T-helper 2 cell treated with Interferon-gamma antibody and Interleukin-4, amounts not matched to agents 100 ng/mL and 5 ng/mL, for 36 hours (primary cell): ENCODE results near the gene CHGA. TPM values are rescaled to one million over a fixed set of nuclear protein-coding genes. Genes with fewer than 3 reads are reported as not detected.

Source experiments
- intact Hi-C: fragments of 100-400 bp; cut with micrococcal nuclease; formaldehyde crosslinking; loops from one replicate; pipeline ENCODE4 v1.15.1; 2023
- total RNA-seq: library from RNA; stranded (reverse); gene quantifications from 2 replicates; pipeline ENCODE4 v1.2.3, GENCODE V29; 2022

The CHGA gene
- total RNA-seq, 1 donor from 2014 or later, result not detected

DNA sequence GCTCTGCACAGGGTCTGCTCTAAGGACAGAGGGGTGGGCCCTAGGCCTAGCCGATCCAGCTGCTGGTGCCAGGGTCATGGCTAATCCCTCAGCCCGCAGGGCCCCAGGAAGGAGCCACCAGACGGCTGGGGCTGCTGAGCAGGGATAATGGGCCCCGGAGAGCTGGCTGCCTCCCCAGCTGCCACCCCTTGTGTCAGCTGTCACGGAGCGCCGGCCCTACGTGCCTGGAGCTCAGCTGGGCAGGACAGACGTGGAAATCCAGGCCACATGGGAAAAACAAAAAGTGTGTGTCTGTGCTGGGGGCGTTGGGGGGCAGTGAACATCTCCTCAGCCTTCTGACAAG is 36.2 kb downstream of the CHGA start:
- intact Hi-C loops, result no loop called here

DNA sequence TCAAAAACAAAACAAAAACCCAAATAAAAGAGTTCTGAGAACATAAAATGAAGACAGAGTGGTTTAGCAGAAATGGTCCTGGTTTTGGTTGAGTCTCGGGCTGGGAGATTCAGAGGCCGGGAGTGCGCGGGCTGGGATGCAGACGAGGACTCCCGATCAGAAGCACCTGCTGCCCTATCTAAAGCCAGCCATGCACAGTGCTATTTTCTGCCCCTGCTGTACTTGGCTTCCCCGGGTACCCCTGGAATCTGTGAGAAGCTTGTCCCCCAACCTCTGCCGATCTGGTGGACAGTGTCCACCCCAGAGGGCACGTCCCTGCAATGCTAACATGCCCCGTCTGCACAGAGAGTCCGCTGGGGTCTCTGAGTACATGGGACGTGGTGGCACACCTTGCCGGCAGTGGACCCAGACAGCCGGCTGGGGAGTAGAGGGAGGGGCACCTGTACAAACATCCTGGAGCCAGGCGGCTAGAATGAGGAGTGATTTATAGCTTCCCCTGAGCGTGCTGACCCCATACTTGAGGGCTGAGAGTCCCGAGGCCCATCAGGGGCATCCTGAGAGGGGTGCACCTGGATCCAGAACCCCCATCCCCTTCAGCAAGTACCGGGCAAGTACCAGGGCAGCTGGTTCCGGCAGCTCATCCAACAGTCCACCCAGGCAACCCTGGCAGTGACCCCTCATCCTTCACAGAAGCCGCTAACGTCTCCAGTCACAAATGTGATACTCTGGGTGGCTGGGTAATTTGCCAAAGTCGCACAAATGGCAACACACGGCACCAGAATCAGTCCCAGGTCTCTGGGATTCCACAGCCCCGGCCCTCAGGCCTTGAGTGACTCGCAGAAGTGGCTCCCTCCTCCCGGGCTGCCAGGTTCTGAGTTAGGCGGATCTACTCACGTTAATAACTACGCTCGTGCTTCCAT is 37.1 kb downstream of the CHGA start:
- intact Hi-C loops, result no loop called here

DNA sequence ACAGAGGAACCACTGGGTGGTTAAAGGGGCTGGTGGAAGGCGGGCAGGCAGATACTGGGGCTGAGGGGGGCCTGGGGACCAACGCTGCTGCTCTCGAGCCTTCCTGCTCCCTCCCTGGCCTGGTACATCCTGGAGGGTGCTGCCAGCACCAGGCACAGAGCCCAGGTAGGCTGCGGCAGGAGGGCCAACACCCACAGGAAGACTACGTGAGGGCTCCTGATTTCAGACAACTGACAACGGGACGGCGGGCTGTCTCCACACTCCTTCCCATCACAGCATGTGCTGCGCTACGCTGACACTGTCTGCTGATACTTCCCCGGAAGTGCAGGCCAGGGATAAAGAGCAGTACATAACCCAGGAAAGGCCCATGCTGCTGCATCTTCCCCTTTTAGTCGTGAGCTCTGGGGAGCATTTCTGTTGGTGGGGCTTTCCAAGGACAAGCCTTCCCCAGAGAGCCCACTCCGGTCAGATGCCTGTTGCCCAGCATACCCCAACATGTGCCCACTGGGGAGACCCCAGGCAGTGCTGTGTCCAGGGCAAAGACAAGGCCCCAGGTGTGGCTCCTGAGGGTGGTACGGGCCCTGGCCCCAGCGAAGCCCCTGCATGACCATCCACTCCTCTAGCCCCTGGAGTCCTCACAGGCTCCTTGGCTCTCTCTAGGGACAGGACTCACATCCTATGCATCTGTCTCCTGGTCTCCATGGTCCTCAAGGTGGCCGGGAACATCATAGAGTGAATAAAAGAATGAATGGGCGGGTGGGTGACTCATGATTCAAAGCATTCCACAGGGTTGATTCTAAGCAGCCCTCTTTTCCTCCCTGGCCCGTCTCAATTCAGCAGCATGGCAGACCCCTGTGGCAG is 38.0 kb downstream of the CHGA start:
- intact Hi-C loops, result no loop called here

DNA sequence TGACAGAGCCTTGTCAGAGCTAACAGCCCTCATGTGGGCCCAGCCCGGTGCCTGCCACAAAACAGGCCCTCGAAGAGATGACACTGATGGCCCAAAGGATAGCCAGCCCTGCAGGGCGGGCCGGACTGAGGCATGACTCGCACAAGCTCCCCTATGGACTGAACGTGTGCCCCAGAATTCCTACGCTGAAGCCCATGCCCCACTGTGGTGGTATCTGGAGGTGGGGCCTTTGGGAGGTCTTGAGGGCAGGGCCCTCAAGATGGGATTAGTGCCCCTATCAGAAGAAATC is 38.6 kb downstream of the CHGA start:
- intact Hi-C loops, result no loop called here

DNA sequence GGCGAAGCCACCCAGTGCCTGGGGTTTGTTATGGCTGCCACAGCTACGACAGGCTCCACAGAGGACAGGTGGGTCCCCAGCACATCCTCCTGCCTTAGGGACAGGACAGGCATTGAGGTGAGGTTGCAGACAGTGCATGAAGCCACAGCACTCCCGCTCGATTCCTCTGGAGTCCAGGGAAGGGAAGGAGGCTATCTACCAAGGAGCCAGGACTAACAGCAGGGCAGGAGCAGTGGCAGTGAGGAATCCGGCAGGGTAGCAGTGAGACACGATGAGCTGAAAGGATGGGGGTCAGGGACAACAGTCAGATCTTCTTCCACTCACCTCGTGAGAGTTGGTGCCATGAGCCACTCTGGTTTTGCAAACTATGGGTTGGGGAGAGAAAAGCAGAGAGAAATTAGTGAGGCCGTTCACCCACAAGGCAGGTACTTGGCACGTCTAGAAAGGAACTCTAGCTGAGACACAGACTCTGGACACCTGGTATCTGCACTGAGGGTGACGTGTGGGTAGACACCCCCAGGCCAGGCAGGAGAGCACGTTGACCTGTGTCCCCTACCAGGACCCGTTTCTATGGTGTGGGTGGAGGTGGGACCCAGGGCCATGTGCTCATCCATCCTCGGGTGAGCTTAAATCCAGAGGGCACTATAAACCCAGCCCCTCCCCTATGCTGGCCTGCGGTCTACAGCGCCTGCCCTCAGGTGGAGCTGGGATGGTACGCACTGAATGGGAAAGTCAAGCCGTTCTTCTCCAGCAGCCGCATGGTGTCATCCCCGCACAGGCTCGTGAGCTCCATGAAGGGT is 39.3 kb downstream of the CHGA start:
- intact Hi-C loops, result no loop called here

DNA sequence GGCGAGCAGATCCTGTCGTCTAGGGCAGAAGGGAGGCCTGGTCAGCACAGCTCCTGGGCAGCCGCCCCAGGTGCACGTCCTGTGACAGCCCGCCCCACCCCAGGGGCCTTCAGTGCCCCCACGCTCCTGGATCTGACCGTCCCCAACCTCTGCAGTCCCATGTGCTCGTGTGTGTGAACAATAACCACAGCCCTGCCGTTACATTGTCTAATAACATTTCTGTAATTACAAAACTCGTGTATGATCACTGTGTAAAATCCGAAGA is 39.8 kb downstream of the CHGA start:
- intact Hi-C loops, result no loop called here

DNA sequence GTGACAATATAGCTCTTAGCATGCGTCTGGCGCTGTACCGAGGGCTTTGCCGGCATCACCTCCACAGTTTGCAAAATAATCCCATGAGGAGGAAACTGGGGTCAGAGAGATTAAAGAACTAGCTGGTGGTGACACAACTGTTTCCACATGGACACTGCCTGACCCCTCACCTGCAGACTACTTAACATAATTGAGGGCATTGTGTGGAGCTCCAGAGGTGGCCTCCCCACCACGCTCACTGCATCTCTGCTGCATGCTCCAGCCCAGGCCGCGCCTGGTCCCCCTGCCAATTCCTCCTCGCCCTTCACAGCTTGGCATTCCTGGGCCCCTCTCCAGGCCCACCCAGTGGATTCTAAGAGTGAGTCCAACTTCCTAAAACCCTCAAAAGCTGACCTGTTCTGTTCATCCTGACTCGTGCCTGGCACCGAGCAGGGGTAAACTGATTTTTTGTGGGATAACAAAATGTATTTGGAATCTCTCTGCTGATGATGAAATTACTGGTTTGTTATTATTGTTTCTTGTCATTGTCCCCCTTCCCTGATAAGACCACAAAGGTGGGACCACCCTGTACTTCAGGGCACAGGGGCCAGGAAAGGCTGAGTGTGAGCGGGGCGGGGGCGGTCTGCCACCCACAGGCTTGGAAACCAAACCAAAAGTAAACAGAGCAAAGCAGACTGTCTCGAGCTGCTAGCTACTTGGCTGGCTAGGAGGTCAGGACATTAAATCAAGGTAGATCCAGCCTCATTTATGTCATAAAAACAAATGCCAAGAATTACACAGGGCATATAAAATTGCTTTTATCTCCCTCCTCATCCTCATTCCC is 40.6 kb downstream of the CHGA start:
- intact Hi-C loops, result no loop called here

DNA sequence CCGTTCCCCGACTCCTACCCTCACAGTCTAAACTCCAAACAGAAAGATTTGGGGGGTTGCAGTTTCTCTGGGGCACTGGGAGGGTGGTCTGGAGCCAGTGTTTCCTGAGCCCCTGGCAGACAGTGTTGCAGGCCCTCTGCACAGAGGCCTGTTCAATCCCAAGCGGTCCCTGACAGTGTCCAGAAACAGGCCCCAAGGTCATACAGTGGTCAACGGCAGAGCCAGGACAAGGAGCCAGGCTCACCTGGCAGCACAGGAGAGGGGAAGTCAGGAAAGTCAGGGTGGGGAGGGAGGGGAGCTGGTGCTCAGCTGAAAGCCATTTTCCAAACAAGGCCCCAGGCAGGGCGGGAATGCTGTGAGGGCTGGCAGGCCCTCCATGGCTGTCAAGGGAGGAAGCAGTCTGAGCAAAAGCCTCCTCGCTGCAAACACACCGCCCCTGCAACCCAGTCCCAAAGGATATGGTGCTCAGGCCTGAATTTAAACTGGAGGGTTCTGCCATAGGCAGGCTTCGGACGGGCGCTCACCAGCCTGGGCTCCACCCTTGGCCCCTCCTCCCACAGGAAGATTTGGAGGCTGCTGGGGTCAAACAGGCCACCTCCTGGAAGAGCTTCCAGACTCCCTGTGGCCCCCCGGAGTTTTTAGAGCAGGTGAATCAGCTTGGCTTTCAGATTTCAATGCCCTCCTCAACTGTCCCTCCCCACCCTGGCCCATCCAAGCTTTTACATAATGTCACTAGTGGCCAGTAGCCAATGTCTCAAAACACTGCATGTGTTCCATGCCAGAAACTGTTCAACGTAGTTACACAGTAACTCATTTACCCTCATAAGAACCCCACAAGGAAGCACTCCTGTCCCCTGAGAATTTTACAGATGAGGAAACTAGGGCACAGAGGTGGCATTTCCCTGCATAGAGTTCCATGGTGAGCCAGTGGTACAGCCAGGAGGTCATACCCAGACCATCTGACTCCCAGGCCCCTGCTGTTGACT is 41.5 kb downstream of the CHGA start:
- intact Hi-C loops, result no loop called here

DNA sequence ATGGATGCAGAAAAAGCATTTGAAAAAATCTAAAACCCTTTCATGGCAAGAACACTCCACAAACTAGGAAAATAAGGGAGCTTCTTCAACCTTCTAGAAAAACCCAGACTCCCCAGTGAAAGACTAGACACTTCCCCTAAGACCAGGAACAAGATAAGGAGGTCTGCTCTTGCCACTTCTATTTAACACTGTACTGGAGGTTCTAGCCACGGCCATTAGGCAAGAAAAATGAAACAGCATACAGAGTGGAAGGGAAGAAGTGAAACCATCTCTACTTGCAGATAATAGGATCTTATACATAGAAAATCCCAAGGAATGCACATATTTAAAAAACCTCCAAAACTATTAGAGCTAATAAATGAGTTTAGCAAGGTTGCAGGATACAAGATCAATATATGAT is 42.3 kb downstream of the CHGA start:
- intact Hi-C loops, result no loop called here

DNA sequence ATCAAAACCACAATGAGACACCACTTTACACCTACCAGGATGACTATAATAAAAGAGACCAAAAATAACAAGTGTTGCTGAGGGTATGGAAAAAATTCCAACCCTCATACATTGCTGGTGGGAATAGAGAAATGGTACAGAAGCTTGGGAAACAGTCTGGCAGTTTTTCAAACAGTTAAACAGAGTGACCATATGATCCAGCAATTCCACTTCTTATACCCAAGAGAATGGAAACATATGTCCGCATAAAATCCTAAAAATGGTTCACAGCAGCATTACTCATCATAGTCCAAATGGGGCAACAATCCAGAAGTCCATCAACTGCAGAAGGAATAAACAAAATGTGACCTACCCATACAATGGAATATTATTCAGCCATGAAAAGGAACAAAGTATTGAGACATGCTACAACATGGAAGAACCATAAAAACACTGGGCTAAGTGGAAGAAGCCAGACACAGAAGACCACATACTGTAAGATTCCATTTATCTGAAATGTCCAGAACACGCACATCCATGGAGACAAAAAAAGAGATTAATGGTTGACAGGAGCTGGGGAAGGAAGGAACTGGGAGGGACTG is 44.5 kb downstream of the CHGA start:
- intact Hi-C loops, result no loop called here

DNA sequence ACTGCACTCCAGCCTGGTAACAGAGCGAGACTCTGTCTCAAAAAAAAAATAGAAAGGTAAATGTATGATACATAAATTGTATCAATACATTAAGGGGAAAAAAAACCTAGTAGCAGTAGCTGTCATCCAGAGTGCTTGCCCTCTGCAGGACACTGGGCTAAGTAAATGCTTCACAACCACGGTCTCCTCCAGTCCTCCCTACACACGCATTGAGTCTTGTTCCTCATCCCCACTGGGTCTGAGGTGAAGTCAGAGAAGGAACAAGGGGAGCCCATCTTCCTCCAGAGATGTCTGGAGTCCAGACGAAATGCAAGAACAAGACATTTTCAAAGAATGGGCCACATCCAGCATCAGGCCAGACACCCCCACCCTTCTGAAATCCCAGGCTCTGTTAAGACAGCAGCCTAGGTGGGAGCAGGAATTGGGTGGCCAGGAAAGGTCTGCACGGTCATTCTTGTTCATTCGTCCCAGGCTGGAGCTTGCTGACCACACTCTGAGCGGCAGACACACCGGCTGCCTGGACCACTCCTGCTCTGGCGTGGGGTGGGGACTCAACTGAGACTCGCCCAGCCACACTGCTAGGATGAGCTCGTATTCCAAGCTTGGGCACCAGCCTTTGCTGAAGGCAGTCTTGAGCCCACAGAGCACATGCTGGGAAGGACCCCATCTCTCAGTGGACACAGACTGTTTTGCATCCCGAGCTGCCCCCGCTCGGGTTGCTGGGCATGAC is 45.5 kb downstream of the CHGA start:
- intact Hi-C loops, result no loop called here

DNA sequence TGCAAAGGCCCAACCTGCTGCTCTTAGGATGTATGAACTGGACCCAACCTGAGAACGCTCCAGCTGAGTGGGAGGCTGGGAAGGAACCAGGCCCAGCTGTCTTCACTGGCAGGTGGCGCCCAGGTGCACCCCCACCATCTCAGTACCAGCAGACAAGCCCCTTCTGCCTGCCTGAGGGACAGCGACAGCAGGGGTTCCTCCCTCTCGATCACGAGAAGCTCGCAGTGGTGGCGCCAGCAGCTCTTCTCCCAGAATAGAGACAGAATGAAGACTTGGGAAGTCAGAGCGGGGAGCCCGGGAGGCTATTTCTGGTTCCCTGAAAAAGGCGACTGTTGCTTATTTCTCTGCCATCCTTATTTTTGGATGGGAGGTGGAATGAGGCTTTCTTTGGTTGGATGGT is 46.5 kb downstream of the CHGA start:
- intact Hi-C loops, result no loop called here

DNA sequence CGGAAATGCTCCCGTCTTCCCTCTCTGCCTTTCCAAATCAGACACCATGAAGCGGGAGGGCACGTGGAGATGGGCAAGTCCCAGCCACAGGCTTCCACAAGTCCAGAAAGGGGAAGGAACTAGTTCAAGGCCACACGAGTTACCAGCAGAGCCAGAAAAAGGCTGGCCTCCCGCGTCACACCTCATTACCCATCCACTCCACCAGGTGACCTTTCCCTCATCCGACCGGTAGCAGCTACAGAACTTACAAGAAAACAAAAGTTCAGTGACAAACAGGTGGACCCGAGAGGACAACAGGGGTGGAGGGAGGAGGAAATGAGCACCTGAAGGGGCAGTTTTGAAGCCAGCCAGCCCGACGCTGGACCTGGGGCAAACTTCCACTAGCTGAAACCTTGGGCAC is 46.9 kb downstream of the CHGA start:
- intact Hi-C loops, result no loop called here

DNA sequence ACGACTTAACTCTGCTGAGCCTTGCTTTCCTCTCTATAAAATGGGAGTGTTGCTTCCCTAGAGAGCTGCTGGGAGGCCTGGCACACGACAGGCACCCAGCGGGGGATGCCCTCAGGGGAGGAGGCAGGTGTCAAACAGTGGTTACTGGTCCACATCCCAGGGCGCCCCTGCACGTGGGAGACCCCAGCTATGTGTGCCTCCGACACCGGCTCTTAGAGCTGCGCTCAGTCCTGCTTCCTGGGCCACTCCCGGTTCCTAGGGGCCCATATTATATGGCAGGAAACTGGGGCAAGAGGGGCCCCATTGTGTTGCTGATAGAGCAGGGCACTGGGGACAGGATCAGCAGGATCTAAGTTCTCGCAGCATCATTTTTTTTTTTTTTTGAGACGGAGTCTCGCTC is 47.3 kb downstream of the CHGA start:
- intact Hi-C loops, result no loop called here

DNA sequence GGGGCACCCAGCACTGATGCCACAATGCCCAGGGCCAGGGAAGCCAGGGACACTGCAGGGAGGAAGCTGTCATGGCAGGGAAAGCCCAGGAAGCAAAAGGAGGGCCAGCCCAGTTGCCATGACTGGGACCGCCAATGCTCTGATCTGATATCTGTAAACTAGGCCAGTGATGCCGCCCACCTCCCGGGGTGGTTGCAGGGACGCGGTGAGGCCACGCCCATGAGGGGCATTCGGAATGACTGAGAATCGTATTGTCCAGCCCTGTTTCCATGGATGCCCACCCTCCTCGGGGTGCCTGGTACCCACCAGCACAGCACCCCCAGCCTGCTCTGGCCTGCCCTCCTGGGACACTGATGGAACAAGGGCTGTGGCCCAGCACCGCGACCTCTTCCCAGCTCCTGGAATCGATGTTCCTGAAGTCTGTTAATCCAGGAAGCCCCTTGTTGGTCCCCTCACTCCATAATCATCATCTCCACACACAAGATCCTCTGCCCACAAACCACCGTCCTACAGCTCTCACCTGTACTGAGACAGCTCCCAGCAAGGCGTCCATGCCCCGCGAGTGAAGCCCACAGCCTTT is 48.7 kb downstream of the CHGA start:
- intact Hi-C loops, result no loop called here

DNA sequence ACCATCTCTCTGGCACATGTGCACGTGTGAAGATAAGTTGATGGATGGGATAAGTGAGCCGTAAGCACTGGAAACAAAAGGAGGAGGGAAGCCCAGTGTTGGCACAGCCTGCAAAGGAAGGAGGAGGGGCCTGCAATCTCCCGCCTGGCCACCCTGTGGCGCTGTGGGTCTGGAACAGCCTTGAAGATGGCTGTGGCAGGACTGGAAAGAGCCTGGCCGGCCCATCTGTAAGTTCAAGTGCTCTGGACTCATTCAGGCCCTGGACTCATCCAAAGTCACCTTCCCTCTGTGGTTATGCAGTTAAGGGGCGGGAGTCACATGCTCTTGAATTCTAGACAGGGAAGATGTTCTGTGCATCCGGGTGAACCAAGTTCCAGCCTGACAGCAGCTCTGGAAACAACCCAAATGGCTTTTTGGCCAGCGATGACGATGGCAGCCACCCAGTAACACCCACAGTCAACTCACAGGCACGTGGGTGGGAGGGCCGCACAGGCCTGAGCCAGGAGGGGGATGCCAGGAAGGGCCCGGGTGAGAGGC is 50.4 kb downstream of the CHGA start:
- intact Hi-C loops, result no loop called here

DNA sequence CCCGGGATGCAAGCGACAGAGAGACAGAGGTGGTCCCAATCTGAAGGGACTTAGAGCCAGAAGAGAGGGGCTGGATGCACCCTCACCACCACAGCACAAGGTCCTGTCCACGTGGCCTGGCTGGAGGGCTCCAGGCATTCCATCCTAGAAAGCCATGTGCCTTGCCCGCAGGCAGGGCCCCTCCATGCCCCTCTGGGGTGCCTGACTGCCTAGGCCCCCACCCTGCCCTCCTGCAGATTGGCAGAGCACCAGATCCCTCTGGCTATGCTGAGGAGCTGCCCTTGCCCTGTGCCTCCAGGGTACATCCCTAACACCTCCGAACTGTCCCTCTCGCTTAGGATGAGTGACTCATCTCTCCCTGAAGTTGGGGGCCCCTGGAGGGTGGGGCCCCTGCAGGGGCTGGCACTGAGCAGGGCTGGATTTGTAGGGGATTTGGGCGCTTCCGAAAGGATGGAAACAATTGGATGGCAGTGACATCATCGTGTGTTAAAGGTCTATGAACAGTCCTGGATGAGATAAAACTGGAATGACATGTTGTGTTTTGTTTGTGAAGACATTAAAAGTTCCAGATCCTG is 50.9 kb downstream of the CHGA start:
- intact Hi-C loops, result no loop called here
